Left colon (tissue), 2 donors: ENCODE data around the gene SCYGR8. TPM values are rescaled to one million over a fixed set of nuclear protein-coding genes. Genes with fewer than 3 reads are reported as not detected.

Experiments used
- ATAC-seq: fragments of 200-7000 bp; cut with Tn5 transposase; one replicate; pipeline ENCODE4 v1.9.1; 2020; ENCODE audit warnings: mild to moderate bottlenecking, moderate library complexity
- DNase-seq, 2 donors: peaks; one replicate each; pipeline ENCODE4 v3.0.0-alpha.2; 2020
- intact Hi-C, 2 donors: fragments of 100-400 bp; cut with DNase I in 1 of 2; cut with micrococcal nuclease in 1 of 2; formaldehyde crosslinking; loops; one replicate each; pipeline versions ENCODE4 v1.11.2 to v1.14.0; 2022; cut with DNase I, micrococcal nuclease
- total RNA-seq, 2 donors: library from RNA; stranded (reverse); fragmentation: NEBNext Ultra II Directional; extraction: Animal tissue kit (Norgen Biotek cat#: 25700); gene quantifications; one replicate each; pipeline ENCODE4 v1.2.1, GENCODE V29; 2021
- donor health status: DM: no; HTN: no; CAD: no.
- donor health status: DM: yes; HTN: yes; CAD: no.

SCYGR8 gene
- total RNA-seq, 2 donors from 2014 or later: not detected

DNA sequence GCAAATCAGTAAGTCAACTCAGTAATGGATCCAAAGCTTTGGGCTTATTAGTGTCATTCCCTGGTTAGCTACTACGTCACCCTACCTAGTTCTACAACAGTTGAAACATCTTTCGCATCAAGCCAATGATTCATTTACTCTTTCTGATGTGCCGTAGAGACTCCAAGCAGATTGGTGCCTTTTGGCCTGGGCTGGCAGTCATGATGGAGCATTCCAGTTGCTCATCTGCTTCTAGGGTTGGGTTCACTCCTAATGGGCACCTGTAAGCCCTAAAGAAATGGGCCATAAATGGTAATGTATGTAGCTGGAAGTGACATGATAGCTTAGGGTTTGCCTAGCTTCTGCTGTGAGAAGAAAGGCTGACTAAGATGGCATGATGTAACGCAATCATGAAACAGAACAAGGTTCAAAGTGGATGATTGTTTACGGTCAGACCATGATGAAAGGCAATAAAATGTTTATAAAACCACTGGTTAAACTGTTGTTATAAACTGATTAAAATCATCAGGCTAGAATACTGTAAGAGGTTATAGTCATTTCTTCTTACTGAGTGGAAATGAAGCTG, 47.5 kb downstream of the SCYGR8 start:
- ATAC-seq (peak; percentile 70), DNase-seq (peak in 1 of 2 donors; percentile 37)
- intact Hi-C loops: no loop called here

Other genes with a start within 250 kb of the SCYGR8 start
- gene SCYGR2, start 147.0 kb upstream of the SCYGR8 start, total RNA-seq: not detected
- not detected for gene SCYGR3, start 131.1 kb upstream of the SCYGR8 start, total RNA-seq
- not detected for gene SCYGR4, start 128.4 kb upstream of the SCYGR8 start, total RNA-seq
- not detected for gene SCYGR5, start 79.1 kb upstream of the SCYGR8 start, total RNA-seq
- gene SLC19A3, start 27.9 kb upstream of the SCYGR8 start, total RNA-seq: 10 to 100 TPM in 1 of 2 donors, 1 to 10 TPM in 1; 8.5 to 15.2 TPM
- gene SCYGR6, start 21.1 kb upstream of the SCYGR8 start, total RNA-seq: not detected
- not detected for gene SCYGR7, start 17.6 kb upstream of the SCYGR8 start, total RNA-seq
- gene CCL20, start 67.9 kb downstream of the SCYGR8 start, total RNA-seq: 10 to 100 TPM; 13.6 to 29.9 TPM
- gene DAW1, start 125.7 kb downstream of the SCYGR8 start, total RNA-seq: not detected